ENCODE data around the gene URB1.
"Not testable (repeated sequence)": the region's sequence is repeated elsewhere in the genome, so short reads cannot be mapped to it uniquely, and the experiment has no call there.

The URB1 gene

DNA sequence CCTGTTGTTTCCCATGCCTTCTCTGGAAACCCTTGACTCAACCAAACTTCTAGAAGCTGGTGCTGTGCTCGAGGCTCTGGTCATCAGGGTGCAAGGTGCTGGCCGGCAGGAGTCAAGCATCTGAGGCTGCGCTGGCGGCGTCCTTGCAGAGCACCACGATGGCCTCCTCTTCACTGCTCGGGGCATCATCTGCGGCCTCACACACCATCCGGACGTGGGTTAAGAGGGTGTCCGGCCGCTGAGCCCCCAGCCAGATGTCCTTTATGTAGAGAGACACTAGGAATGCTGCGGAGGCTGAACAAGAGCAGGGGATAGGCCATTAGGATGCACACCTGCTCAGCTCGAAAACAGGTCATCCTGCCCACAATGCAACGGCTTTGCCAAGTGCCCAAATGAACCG is 78.0 kb downstream of the URB1 start:
- H3K4me3 ChIP-seq: no peak overlapping the region
- H3K27me3 ChIP-seq: no peaks in the 10 kb centered on the region
- peak overlapping the region; percentile 31; the same call in 1 of the 2 replicates for H3K4me2 ChIP-seq
- H3K4me1 ChIP-seq: peaks cover 20% of the 10 kb centered on the region
- H3K9ac ChIP-seq: no peak overlapping the region; the same call in 1 of the 2 replicates
- peak overlapping the region; percentile 6; the same call in 1 of the 2 replicates for H3K27ac ChIP-seq
- no peak for TF ChIP-seq Cebpa-rat (IDR thresholded peaks at IDR 0.05)
- H3K36me3 ChIP-seq: peaks cover 97% of the 10 kb centered on the region
- H4K20me1 ChIP-seq: peaks cover 22% of the 10 kb centered on the region
- no peaks in the 10 kb centered on the region for H3K9me3 ChIP-seq

DNA sequence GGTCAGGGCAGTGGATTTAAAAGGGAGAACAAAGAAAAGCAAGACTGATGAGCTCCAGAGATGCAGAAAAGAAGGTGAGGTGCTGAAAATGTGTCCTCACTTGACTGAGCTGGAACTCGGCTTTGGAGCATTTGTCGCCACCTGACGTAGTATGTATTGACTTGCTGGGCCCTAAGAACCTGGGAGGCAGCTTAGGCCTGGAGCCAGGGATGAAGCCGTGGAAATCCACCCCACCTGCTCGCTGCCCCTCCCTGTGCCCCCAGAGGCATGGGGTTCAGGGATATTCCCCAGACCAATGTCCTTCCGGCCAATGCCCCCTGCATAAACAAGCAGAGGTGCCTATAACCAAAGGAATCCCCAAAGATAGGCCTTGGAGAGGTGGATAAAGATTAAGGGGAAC is 79.8 kb downstream of the URB1 start:
- no peaks in the 10 kb centered on the region for H3K27me3 ChIP-seq
- no peak overlapping the region for H3K9ac ChIP-seq
- H3K4me2 ChIP-seq: no peak overlapping the region
- peaks cover 92% of the 10 kb centered on the region for H3K36me3 ChIP-seq
- H3K4me3 ChIP-seq: no peak overlapping the region
- H3K4me1 ChIP-seq: peaks cover 20% of the 10 kb centered on the region
- TF ChIP-seq Cebpa-rat (IDR thresholded peaks at IDR 0.05): no peak
- H4K20me1 ChIP-seq: peaks cover 22% of the 10 kb centered on the region
- no peak overlapping the region for H3K27ac ChIP-seq
- H3K9me3 ChIP-seq: no peaks in the 10 kb centered on the region

DNA sequence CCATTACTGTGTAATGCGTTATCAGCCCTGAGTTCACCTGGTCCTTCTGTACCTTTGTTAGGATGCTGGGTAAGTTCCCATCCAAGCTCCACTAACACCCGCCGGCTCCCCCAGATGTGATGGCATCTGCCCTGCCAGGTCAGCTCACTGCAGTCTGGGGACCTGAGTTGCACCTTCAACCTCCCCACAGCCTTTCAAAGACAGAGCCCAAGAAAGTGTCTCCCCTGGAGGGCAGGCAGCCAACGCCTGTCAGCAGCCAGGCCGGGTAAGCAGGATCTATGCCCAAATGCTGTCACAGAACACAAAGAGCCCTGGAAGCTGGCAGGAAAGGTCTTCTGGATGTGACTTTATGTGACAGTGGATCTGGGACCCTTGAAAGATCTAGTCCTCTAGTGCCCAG is 80.5 kb downstream of the URB1 start:
- no peak for TF ChIP-seq Cebpa-rat (IDR thresholded peaks at IDR 0.05)
- Histone ChIP-seq H3K9me3 (no peaks in the 10 kb centered on the region), H3K27me3 (no peaks in the 10 kb centered on the region), H3K4me1 (peaks cover 20% of the 10 kb centered on the region), H4K20me1 (peaks cover 22% of the 10 kb centered on the region), H3K27ac (no peak overlapping the region), H3K36me3 (peaks cover 91% of the 10 kb centered on the region), H3K9ac (no peak overlapping the region), H3K4me2 (no peak overlapping the region), H3K4me3 (no peak overlapping the region)

DNA sequence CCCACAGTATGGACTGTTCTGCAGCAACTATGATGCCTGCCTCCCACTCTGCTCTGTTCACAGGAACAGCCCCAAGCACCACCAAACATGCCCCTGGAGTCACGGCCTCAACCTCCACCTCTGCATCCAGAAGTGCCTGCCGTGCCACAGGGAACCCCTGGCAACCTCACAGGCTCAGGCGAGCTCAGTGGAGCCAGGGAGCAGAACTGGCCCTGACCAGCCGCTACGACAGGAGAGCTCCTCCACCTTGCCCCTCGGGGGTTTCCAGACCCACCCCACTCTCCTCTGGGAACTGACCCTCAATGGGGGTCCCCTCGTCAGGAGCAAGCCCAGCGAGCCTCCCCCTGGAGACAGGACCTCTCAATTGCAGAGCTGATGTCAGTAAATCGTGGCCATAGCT is 81.2 kb downstream of the URB1 start:
- Histone ChIP-seq H3K27me3 (no peaks in the 10 kb centered on the region), H3K4me1 (peaks cover 20% of the 10 kb centered on the region), H3K9me3 (no peaks in the 10 kb centered on the region), H3K9ac (no peak overlapping the region), H3K36me3 (peaks cover 89% of the 10 kb centered on the region), H3K27ac (no peak overlapping the region), H3K4me3 (no peak overlapping the region), H3K4me2 (no peak overlapping the region), H4K20me1 (peaks cover 19% of the 10 kb centered on the region)
- TF ChIP-seq Cebpa-rat (IDR thresholded peaks at IDR 0.05): no peak

DNA sequence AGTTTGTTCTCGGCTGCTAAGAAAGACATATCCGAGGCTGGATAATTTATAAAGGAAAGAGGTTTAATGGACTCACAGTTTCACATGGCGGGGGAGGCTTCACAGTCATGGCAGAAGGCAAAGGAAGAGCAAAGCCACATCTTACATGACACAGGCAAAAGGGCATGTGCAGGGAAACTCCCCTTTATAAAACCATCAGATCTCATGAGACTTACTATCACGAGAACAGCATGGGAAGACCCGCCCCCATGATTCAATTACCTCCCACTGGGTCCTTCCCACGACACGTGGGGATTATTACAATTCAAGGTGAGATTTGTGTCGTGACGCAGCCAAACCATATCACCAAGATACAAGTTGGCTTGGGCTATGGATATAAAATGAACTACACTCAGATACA is 81.8 kb downstream of the URB1 start:
- Histone ChIP-seq H4K20me1 (peaks cover 13% of the 10 kb centered on the region), H3K36me3 (peaks cover 86% of the 10 kb centered on the region)

DNA sequence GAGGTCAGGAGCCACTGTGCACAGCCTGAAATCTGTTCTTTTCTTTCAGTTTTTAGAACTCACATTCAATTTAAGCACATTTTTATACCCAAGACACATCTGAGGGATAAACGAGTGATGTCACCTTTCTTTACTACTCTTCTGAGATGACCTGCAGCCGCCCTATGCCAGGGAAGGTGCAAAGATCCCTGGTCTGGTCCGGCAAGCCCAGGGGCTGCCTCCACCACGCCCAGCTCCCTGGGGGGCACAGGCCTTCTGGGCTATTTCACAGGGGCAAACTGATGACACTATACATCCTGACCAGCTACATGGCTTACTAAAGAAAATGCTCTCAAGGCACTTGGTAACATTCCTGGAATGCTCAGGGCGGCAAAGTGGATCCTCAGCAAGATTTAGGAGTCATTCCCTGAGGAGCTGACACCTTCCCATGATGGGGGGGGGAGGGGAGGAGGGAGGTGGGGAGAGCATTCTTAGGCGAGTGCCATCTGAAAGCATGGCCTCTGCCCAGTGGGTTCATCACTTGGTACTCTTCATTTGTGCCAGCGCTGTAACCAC is 82.8 kb downstream of the URB1 start:
- Histone ChIP-seq H4K20me1 (peaks cover 12% of the 10 kb centered on the region), H3K36me3 (peaks cover 76% of the 10 kb centered on the region), H3K4me2 (no peak overlapping the region), H3K4me1 (peaks cover 31% of the 10 kb centered on the region), H3K27me3 (no peaks in the 10 kb centered on the region), H3K4me3 (no peak overlapping the region), H3K9me3 (no peaks in the 10 kb centered on the region), H3K27ac (no peak overlapping the region), H3K9ac (no peak overlapping the region)
- no peak for TF ChIP-seq Cebpa-rat (IDR thresholded peaks at IDR 0.05)

More for the DNA sequence above, 81.8 kb downstream of the URB1 start:
- peaks cover 26% of the 10 kb centered on the region for H3K4me1 ChIP-seq
- not testable (repeated sequence) for H3K4me3 ChIP-seq, H3K9ac ChIP-seq, H3K4me2 ChIP-seq, H3K27me3 ChIP-seq, H3K9me3 ChIP-seq, H3K27ac ChIP-seq

DNA sequence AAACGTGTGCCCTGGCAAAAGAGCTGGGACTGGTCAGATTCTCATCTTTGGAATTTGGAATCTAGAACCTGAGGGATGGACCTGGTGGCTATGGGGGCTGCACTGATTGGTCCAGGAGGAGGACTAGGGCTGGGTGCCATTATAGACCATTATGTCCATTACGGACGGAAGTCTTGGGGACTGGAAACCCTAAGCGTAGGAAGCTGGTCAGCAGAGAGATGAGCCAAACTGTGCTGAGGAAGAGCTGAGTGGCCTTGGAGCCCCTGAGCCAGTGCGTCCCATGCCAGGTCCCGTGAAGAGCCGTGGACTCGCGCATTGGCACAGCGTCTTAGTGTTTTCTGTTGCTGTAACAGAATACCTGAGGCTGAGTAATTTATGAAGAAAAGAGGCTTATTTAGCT is 84.1 kb downstream of the URB1 start:
- TF ChIP-seq Cebpa-rat (IDR thresholded peaks at IDR 0.05): no peak
- Histone ChIP-seq H3K9ac (no peak overlapping the region), H3K9me3 (no peaks in the 10 kb centered on the region), H4K20me1 (peaks cover 6% of the 10 kb centered on the region; the same call in 1 of the 2 replicates), H3K4me2 (no peak overlapping the region), H3K4me1 (peaks cover 22% of the 10 kb centered on the region), H3K4me3 (no peak overlapping the region), H3K27ac (no peak overlapping the region), H3K27me3 (no peaks in the 10 kb centered on the region), H3K36me3 (peaks cover 65% of the 10 kb centered on the region)

DNA sequence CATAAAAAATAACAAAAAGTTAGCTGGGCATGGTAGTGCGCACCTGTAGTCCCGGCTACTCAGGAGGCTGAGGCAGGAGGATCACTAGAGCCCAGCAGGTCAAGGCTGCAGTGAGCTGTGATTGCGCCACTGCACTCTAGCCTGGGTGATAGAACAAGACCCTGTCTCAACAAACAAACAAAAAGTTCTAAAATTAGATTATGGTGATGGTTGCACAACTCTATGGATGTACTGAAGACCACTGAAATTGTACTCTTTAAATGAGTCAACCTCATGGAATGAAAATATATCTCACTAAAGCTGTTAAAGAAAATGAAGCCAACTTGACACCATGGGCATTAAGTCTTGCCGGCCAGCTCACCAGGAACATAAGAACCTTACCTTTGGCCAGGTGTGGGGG is 85.1 kb downstream of the URB1 start:
- H3K4me2 ChIP-seq: no peak overlapping the region

DNA sequence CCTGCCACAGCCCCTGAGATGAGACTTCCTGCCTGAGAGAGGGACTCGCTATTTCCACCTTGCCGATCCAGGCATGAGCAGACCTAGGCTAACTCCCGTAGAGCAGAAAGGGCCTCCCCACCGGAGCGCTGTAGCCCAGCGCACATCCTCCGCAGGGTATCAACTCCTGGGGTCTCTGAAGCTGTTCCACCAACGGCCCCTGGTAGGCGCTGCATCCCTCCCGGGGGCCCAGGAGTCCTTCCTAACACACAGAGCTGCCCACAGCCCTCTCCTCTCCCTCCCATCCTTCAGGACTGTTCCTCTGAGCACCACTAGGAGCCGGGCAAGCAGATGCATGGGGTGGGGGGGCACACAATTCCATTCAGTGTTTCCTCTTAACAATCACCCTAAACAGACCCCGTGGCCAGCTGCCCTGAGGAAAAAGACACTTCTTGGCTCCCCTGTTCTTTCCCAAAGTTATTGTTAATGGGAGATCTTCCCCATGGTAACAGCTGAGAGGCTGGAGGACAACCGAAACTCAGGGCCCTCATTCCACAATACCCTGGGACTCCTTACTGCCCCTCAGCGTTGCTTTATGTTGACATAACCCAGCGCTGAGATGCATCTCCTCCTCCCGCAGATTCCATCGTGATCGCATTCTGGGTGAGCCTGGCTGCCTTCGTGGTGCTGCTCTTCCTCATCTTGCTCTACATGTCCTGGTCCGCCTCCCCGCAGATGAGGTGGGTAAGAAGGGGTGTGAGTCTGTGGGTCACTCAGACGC is 86.6 kb downstream of the URB1 start:
- TF ChIP-seq Cebpa-rat (IDR thresholded peaks at IDR 0.05): no peak
- H3K9ac ChIP-seq: peak overlapping the region; percentile 36
- peaks cover 1% of the 10 kb centered on the region; the same call in 1 of the 2 replicates for H4K20me1 ChIP-seq
- H3K27me3 ChIP-seq: no peaks in the 10 kb centered on the region
- peaks cover 15% of the 10 kb centered on the region for H3K4me1 ChIP-seq
- no peaks in the 10 kb centered on the region for H3K9me3 ChIP-seq
- H3K36me3 ChIP-seq: peaks cover 49% of the 10 kb centered on the region
- peak overlapping the region; percentile 62 for H3K4me2 ChIP-seq
- peak overlapping the region; percentile 45 for H3K27ac ChIP-seq
- H3K4me3 ChIP-seq: no peak overlapping the region

More for the DNA sequence above, 85.1 kb downstream of the URB1 start:
- Histone ChIP-seq H3K9me3 (no peaks in the 10 kb centered on the region), H3K36me3 (peaks cover 56% of the 10 kb centered on the region), H3K9ac (no peak overlapping the region), H3K27ac (no peak overlapping the region), H3K4me3 (no peak overlapping the region), H3K27me3 (no peaks in the 10 kb centered on the region), H3K4me1 (peaks cover 22% of the 10 kb centered on the region), H4K20me1 (peaks cover 6% of the 10 kb centered on the region; the same call in 1 of the 2 replicates)
- no peak for TF ChIP-seq Cebpa-rat (IDR thresholded peaks at IDR 0.05)

DNA sequence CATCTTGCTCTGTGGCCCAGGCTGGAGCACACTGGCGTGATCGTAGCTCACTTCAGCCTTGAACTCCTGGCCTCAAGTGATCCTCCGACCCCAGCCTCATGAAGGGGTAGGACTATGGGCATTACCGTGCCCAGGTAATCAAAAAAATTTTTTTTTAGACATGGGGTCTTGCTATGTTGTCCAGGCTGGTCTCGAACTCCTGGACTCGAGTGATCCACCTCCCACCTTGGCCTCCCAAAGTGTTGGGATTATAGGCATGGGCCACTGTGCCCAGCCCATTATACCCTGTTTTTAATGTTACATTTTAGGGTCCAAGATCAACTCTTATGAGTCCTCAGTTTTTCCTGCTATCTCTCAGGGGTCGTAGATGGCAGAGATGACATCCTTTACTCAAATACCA is 87.8 kb downstream of the URB1 start:
- Histone ChIP-seq H3K4me2 (no peak overlapping the region), H3K4me1 (peaks cover 11% of the 10 kb centered on the region), H4K20me1 (no peaks in the 10 kb centered on the region), H3K27ac (no peak overlapping the region), H3K9me3 (no peaks in the 10 kb centered on the region), H3K4me3 (no peak overlapping the region), H3K9ac (no peak overlapping the region), H3K36me3 (peaks cover 48% of the 10 kb centered on the region), H3K27me3 (no peaks in the 10 kb centered on the region)
- no peak for TF ChIP-seq Cebpa-rat (IDR thresholded peaks at IDR 0.05)

Measured in BLaER1 (cell line).